ENCODE measurements around the gene RPF1.

Gene RPF1, protein sequence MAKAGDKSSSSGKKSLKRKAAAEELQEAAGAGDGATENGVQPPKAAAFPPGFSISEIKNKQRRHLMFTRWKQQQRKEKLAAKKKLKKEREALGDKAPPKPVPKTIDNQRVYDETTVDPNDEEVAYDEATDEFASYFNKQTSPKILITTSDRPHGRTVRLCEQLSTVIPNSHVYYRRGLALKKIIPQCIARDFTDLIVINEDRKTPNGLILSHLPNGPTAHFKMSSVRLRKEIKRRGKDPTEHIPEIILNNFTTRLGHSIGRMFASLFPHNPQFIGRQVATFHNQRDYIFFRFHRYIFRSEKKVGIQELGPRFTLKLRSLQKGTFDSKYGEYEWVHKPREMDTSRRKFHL

DNA sequence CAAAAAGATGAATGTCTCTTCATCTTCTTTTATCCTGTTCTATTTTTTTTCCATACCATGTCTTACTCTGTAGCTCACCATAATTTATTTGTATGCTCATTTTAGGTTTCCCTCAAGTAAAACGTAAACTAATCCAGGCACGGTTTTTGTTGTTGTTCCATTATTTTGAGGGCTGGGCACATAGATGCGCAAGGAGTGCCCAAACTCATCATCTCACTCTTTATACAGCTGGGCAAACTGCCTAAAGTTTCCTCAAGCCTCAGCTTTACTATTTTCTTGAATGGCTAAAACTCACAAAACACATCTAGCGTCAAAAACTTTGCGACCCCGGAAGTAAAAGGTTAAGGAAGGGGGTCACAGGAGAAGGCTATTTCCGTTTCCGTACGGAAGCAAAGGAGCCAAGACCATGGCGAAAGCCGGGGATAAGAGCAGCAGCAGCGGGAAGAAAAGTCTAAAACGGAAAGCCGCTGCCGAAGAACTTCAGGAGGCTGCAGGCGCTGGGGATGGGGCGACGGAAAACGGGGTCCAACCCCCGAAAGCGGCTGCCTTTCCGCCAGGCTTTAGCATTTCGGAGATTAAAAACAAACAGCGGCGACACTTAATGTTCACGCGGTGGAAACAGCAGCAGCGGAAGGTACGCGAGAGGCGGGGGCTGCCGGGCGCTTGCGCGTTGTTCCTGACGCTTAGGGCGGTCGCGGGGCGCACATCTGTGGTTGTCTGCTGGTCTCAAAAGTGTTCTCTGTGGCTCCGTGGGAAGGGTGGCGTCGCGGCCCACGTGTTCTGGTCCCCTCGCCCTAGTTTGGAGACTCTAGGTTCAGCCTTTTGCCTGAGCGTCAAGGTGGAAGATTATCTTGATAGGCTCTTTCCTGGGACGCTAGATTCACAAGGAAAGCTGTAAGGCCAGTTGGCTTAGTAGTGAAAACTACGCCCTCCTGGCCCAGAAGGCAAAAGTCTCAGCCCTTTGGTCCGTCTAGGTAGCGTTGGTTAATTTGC is at the start of gene RPF1:
Gene RPF1 (plus strand): TSS at position 391 of the 993 bp plus-strand sequence. CDS start 16 bp downstream, at position 407.
- TF ChIP-seq, protein P1, sequence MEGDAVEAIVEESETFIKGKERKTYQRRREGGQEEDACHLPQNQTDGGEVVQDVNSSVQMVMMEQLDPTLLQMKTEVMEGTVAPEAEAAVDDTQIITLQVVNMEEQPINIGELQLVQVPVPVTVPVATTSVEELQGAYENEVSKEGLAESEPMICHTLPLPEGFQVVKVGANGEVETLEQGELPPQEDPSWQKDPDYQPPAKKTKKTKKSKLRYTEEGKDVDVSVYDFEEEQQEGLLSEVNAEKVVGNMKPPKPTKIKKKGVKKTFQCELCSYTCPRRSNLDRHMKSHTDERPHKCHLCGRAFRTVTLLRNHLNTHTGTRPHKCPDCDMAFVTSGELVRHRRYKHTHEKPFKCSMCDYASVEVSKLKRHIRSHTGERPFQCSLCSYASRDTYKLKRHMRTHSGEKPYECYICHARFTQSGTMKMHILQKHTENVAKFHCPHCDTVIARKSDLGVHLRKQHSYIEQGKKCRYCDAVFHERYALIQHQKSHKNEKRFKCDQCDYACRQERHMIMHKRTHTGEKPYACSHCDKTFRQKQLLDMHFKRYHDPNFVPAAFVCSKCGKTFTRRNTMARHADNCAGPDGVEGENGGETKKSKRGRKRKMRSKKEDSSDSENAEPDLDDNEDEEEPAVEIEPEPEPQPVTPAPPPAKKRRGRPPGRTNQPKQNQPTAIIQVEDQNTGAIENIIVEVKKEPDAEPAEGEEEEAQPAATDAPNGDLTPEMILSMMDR (IDR thresholded peaks at IDR 0.05; ENCODE audit: insufficient read depth, low read depth, low read length, missing control alignments): no peak
- peak within 1 kb of the TSS; percentile 63 for H3K4me3 ChIP-seq (ENCODE audit: low read length)
- DNase-seq (ENCODE audit: low read depth): peak; percentile 78

DNA sequence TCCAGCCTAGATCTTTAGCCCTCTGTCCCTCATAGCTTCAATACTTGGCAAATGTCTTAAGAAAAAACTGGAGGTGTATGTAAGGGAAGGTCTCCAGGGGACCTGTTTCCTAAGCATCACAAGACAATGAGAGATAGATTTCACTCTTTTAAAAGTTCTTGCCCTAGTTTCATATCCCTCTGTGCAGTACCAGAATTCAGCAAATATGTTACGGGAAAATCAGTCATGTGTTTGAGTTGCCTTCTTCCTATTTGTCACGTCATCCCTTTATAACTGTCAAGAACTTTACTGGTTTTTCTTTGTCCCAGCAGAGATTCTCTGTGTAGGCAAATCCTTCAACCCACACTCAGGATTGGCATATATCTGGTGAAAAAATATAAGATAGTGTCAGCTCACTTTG is 48.5 kb upstream of the RPF1 start:
- H3K4me3 ChIP-seq (ENCODE audit: low read length): no peak overlapping the region
- DNase-seq (ENCODE audit: low read depth): no peak
- TF ChIP-seq, protein P1 (IDR thresholded peaks at IDR 0.05; ENCODE audit: insufficient read depth, low read depth, low read length, missing control alignments): no peak

DNA sequence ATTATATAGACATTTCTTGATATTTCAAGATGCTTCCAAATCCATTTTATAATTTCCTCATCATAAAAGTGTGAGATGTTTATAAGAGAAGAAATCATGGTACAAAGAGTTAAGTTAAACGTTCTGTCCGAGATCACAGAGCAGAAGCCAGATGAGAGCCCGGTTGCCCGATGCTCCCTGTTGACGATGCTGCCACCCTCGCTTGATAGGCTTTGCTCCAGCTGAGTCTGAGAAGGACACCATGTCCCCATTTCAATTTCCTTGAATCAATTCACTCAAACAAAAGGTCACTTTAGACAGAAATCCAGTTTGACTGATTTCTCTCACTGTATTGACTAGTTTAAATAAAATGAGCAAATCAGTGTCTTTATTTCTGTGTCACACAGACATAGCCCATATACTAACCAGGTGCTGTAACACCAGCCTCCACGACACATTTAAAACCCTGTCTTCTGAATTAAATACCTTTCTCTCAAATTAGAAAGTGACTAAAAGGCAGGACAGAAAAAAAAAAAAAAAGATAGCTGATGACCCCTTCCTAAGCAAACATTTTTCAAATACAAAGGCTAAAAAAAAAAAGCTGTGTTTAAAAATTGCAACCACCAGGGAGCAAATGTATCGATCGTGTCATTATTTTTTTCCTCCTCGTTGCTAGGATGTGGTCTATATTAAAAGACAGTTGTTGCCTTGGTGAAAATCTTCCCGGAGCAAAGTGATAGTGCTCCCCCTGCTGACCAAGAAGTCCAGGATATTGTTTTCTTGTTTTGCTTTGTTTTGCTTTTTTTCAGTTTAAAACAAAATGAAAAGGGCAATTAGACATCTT is 45.6 kb upstream of the RPF1 start:
- H3K4me3 ChIP-seq (ENCODE audit: low read length): no peak overlapping the region
- TF ChIP-seq, protein P1 (IDR thresholded peaks at IDR 0.05; ENCODE audit: insufficient read depth, low read depth, low read length, missing control alignments): peak; percentile 78
- peak; percentile 76 for DNase-seq (ENCODE audit: low read depth)

DNA sequence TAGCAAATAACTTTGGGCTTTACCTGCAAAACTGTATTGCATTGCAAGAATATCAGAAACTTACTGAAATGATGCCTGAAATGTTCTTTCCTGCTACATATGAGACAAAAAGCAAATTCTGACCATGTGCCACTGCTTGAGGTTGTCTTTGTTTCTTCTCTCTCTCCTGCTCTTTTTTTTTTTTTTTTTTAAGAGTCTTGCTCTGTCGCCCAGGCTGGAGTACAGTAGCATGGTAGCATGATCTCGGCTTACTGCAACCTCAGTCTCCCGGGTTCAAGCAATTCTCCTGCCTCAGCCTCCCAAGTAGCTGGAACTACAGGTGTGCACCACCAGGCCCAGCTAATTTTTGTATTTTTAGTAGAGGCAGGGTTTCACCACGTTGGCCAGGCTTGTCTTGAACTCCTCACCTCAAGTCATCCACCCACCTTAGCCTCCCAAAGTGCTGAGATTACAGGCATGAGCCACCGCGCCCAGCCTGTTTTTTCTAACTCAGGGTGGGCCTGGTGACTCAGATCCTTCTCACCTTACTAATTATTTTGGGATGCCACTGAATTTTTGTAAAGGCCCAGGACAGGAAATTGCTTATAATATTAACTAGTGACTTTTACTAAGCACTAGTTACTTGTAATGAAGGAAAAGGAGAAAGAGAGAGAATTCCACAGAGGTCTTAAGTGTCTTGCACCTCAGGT is 44.8 kb upstream of the RPF1 start:
- TF ChIP-seq, protein P1 (IDR thresholded peaks at IDR 0.05; ENCODE audit: insufficient read depth, low read depth, low read length, missing control alignments): no peak
- DNase-seq (ENCODE audit: low read depth): peak; percentile 29
- H3K4me3 ChIP-seq (ENCODE audit: low read length): no peak overlapping the region

DNA sequence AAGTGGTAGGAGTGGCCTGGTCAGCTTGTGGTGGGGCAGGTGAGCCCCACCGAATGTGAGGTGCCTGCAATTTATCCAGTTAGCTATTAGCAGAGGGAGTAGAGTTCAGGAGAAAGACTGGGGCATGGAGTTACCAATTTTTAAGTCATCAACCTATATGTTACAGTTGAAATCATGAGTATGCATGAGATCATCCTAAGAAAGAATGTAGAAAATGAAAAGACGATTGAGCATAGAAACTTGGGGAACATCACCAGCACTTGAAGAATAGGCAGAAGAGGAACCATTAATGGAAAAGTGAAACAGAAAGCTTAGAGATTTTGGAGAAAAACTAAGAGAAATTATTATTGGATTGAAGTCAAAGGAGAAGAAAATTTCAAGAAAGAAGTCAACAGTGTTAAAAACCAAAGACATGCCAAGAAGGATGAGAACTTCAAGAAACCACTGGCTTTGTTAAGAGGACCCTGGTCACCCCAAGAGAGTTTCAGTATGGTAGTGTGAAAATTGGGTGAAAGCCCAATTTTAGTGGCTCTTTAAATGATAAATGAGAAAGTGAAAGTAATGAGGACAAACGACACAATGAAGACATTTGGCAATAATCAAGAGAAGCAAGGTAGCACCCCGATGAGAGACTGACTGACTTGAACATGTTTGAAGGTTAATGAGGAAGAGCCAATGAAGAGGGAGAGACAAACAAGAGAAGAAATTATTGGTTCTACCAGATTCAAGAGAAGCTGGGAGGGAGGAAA is 44.1 kb upstream of the RPF1 start:
- no peak for DNase-seq (ENCODE audit: low read depth)
- TF ChIP-seq, protein P1 (IDR thresholded peaks at IDR 0.05; ENCODE audit: insufficient read depth, low read depth, low read length, missing control alignments): no peak
- no peak overlapping the region for H3K4me3 ChIP-seq (ENCODE audit: low read length)

Measured in epithelial cell of esophagus (primary cell).